CD4-positive, alpha-beta T cell treated with Interleukin-15 for 4 hours (primary cell): ENCODE results near the gene MYO3B.

ENCODE experiments used
- DNase-seq: peaks from one replicate; pipeline ENCODE4 v3.0.0-alpha.2; 2020; ENCODE audit warnings: low spot score

MYO3B gene

DNA sequence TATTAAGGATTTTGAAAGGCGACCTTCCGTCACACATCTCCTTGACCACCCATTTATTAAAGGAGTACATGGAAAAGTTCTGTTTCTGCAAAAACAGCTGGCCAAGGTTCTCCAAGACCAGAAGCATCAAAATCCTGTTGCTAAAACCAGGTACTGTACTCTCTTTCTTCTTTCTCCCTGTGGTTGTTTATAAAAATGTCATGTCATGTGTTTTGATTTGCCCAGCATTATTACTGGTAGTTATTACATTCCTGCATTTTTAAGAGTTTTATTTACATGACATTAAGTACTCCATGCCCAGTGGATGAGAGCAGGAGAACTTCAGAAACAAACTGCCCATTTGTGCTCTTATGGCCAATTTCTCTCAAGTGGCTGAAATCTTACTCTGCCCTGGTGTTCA, 191.3 kb downstream of the MYO3B start:
- no peak for DNase-seq

DNA sequence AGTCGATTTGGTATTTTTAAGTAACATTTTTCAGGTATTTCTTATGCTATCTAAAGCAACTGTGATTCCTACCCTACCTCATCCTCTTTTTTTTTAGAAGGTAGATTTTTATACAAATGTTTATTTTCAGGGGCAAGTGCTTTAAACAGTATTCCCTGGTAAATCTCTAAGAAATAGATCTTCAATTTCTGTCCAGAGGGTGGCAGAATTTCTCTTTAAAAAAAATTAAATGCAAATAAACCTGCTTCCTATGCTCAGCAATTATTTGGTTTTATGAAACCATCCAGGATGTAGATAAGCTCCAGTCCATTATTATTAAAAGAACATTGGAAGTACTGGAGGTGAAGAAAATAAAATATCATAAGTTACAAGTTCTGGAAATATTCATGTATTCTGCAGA, 191.9 kb downstream of the MYO3B start:
- no peak for DNase-seq

DNA sequence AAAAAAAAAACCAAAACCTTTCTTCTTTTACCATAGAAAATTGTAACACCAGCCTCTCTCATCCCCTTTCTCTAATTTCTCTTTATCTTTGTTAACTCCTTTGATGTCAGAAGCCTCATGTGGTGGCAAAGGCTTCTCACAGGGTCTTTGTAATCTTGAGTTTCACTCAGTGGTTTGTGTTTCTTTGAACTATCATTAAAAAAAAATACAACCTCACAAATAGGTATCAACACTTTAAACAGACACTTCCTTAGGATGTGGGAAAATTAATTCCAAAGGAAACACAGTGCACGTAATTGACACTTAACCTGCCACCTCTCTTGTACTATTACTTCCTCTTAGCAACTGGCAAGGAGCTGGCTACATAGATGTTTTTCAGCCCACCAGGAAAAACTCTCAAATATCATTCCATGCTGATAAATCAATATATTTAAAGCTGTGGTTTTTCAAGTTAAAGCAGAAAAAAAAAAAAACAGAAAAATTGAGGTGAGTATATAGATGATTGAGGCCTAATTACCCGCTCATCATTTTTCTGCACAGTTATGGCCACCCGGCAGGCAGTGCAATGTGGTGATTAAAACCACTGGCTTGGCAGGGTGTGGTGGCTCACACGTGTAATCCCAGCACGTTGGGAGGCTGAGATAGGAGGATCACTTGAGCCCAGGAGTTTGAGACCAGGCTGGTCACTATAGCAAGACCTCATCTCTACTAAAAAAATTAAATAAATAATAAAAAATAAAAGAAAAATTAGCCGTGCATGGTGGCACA, 193.5 kb downstream of the MYO3B start:
- DNase-seq = no peak

DNA sequence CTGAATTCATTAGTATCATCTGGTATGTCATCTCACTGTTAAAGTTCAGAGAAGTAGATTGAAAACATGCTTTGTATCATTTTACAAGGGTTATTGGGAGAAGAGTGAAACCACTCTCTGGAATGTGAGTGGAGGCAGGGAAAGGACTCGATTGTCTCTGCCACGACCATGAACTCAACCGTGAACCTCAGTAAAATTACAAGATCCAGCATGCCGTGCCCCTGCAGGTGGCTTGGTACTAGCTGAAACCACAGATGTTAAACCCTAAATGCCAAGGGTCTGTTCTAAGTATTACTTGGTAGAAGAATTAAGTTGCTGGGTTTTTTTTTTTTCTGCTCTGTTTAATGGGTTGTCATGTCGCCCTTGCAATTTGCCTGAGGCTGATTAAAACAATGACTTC, 197.2 kb downstream of the MYO3B start:
- DNase-seq = no peak

DNA sequence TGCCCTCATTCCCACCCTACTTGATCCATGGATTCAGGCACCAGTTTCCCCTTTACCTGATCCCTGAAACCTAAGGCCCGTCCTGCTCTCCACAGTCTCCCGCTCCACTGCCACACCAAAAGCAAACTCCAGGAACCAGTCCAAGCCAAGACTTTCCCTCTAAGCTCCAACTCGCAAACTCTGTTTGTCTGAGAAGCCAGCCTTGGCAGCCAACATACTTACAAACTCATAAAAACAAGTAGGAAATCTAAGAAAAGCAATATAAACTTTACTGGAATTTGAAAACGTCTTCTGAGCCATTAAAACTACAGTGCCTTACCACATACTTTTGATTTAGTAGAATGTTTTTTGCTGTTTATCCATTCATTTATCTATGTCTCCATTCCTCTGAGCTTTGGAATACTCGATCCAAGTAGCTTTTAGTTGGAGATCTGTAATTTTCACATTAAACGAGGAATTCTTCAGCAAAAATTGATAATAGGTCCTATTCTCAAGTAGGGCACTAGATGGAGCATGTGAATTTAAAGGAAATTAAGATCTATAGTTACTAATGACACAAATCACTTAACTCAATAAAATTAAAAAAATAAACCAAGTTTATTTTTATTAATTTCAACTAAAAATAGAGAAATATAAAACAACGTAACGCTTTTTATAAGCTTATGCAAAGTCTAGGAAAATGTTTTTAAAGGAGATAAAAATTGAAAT, 199.7 kb downstream of the MYO3B start:
- DNase-seq = no peak

DNA sequence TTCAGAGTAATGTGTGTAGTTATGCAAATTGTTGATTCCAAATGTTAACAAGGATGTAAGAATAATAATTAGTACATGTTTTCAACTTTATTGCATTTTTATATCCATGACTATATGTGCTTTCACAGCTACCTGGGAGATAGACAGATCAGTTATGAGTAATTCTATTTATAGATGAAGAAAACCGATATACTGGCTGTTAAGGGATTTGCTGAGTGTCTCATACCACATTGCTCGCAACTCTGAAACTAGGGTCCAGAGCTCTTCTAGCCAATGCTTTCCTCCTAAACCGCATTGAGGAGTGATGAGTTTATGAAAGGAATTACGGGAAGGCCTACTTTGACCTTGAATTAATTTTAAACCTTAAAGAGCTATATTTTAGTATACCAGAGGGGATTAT, 202.3 kb downstream of the MYO3B start:
- no peak for DNase-seq

DNA sequence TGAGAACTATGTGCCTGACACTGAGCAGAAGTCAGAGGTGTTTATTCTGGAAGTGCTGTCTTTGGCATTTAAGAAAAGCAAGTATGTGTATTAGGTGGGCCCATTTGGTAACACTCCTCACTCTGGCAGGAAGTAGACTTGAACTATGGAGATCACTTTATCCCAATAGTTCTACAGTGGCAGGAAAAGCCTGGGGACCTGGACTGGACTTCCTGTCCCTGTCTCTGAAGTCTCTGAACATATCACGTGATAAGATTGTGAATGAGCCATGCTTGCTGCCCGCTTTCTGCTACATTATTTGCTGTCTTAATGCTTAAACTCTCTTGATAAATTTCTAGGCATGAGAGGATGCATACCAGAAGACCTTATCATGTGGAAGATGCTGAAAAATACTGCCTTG, 203.7 kb downstream of the MYO3B start:
- DNase-seq = no peak

DNA sequence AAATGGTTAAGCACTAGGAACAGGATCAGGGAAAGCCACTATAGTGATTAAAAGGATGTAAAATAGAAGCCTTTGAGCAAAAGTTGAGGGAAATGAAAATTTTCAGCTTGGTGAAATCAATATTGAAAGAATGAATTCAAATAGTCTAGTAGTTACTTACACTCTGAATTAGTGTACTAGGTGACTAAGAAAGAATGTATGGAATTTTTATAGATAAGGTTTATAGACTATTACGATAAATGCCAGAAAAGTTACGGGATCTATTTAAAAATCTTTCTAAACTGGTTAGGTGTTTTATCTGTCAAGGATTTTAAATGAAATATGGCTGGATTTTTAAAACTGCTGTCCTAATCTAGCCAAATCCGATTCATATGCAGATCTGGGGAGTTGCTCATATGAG, 208.6 kb downstream of the MYO3B start:
- no peak for DNase-seq

DNA sequence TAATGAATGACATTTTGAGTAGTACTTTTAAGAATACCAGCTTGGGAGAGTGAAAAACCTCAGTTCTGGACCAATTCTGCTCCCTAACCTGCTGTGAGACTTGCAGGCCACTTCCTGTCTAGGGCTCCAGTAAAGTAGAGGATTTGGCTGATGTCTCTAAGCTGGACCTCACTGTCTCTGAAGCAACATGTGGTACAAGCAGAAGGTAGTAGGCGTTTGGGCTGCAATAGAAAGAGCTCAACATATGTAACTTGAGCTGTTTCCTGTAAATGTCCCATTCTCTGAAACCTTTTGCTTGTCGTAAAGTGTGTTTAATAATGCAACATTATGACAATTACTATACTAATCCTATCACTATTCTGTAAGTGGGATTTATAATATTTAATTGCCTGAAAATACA, 213.1 kb downstream of the MYO3B start:
- no peak for DNase-seq

DNA sequence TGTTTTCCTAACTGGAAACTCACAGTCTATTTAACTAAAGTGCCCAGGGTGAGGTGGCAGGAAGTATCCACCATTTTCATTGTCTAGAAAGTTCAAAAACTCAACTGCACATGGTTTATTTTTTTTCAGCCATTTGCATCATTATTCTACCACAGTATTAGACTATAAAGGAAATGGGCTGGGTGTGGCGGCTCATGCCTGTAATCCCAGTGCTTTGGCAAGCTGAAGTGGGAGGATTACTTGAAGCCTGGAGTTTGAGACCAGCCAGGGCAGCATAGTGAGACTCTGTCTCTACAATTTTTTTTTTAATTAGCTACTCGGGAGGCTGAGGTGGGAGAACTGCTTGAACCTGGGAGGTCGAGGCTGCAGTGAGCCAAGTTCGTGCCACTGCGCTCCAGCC, 213.8 kb downstream of the MYO3B start:
- no peak for DNase-seq

DNA sequence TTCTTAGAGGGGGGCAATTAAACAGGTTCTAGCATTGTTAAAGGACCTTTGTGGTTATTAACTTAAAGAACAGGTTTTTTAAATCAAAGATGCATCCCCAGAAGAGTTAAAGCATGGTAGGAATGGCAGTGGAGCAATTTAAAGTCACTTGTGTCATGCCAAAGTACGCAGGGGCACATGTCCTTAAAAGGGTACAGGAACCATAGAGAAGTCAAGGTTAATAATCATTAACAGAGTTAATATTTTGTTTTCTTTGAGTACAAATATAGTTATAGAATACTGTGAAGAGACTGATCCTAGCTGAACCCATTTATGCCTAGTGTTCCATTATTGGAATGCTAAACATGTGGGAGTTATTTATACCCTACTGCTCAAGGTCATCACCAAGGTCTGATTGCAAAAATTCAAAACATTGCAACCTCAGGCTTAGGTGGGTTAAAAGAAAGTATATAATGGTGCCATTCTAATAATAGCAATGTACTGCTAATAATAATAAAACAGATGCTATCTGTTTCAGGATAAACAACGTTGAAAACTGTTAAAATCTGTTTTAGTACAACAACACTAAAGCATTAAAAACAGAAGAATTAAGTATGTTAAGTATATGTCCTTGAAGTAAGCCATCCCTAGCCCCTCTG, 216.0 kb downstream of the MYO3B start:
- no peak for DNase-seq

DNA sequence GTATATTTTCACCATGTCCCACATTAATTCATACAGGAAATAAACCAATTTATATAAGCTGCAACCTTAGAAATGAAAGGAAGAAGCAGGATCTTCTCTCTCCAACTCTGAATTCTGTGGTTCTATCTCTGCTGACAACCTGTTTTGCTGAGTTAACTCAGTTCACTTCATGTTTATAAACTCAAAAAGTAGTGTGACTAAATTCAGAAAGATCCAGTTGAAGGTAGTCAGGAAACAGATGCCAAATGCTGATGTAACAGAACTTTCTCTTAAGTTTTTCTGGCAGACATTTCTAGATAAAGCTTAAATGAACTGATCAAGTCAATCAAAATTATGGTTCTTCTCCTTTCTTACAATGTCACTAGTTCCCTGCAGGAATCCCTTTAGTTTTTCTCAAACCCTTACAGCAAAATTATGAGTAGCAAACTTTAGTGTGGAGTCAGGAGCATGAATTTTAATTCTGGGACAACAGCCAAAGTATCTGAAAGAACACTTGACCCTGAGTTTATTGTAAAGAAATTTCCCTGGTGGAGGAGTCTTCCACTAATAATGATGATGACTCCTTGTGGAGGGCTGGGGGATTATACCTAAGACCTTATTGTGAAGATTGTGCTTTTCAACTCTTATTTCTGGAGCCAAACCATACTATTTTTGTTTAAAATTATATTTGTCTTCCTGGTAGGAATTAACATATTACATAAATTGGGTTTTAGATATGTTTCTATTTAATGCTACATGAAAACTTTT, 216.9 kb downstream of the MYO3B start:
- no peak for DNase-seq

DNA sequence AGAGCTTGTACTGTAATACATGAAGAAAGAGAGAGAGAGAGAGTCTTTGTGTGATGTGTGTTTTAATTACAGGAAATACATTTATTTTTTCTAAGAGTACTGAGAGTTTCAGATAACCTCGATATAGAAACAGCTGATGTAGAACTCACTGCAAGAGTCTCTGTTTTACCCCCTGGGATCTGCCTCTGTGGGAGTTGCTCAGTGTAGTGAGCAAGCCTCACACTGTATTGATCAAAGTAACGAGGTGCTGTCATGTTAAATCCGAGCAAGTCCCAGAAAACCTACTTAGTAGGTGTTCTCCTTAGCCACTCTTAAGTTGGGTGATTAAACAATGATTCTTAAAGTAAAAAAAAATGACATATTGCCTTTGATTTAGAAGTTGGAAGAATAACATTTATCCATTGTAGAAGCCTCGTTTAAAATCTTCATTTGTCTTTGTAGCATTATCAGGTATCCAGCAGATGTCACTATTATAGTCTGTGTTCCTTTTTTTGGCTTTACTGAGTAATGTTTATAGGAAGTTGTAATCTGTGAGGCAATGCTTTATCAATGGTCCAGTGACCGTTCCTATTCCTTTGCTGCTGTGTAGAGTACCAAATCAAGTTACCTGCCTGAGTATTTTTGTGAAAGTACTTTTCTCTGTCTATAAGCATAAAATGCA, 219.0 kb downstream of the MYO3B start:
- DNase-seq = no peak

DNA sequence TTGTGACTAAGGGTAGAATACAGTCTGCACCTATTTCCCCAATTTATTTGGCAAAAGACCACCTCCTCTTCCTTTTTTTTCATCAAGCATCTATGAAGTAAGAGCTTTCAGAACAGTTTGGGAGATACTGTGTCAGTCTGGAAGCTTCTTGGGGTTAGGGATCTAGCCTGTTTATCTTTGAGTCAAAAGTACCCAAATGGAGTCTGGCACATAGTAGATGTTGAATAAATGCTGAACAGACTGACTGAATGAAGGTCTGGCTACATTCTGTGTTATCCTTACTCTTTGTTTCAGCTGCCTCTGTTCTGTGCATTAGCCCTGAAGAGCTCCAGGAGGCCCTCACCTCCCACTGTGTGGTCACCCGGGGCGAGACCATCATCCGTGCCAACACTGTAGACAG, 223.2 kb downstream of the MYO3B start:
- no peak for DNase-seq

DNA sequence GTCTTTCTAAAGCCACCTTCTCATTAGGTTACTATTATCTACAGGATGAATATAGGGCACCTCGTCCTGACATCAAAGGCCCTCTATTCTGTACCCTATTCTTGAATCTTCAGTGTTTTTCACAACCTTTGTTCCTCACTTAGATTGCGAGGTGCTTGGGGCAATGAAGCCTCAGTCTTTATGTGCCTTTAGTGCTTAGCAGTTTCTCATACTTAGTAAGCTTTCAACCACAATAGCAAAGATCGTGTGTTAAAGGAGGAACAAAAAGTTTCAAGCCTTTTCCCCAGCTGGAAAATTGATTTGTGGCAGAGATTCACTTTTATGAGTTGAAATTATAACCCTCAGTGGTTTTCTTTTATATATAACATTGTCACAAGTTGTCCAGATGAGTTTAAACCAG, 226.9 kb downstream of the MYO3B start:
- no peak for DNase-seq

DNA sequence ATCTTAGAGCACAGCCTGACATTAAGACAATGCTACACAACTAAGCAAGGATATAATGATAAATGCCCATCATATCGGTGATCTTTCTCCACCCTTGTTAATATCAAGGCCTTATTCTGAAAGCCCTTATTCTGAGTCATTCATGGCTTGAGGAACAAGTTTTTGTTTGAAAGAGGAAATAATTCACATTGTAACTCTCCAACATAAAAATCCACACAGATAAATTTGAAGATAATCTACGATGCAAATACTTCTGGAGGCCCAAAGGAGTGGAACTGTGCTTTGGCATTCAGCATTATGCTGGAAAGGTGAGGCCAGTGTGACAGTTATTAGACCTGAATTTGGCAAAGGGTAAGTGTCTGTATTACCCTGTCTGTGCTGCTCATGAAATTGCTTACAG, 227.4 kb downstream of the MYO3B start:
- no peak for DNase-seq

DNA sequence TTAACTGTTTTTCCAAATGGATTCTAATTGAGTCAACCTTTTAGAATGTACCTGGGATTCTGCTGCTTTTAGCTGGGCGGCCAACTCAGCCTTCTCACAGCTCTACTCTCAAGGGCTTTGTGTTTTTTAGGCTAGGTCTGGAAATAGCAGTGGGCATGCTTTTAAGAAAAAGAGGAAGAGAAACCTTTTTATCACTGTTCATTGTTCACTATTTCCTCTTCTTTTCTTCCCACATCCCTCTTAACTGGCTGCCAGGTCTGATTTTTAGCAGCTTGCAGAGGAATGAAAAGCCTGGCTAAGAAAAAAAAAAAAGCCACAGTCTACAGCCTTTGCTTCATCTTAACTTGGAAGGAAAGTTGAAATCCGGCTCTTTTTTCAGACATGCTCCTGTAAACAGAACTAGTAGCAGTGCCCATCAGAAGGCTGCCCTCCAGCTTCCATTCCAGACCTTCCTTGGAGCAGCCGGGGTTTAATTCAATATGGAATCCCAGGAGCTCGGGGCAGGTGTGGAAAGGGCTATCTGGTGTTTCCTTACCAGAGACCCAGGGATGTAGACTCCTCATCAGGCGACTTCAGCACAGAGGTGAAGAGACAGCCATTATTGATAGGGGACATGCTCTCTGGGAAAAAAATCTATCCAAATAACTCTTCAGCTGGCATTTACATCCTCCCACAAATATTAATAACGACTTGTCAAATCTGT, 230.7 kb downstream of the MYO3B start:
- DNase-seq = no peak

DNA sequence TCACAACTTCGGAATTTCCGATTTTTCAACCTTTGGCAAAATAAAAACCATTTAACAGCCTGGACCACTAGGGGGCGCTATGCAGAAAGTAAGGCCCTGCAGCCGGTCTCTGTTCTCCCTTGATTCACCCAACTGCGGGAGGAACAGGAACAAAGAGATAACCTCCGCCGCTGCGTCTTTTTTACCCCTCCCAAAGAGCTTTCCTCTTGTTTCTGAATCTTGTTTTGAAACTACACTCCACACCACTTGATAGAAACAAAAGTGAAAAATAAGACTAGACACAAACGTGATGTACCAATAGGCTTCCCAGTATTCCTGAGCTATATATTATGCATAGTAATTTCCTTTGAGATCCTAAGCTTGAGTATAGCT, 231.2 kb downstream of the MYO3B start:
- peak; percentile 70 for DNase-seq

DNA sequence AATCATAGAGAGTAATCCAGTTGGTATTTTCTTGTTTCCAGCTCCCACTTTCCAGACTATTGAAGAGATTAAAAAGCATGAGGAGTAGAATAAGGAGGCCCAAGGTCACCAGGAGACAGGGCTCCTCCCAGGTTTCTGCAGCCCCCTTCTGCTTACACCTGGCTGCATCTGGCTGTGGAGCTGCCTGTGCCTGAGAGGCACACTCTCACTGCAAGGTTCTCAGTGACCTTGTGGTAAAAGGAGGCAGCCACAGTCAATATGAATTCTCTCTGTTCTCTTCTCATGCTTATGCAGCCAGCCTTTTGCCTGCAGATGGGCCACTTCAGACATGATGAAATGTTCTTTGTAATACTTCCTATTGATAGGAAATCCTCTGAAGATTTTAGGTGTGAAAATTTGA, 233.7 kb downstream of the MYO3B start:
- no peak for DNase-seq

DNA sequence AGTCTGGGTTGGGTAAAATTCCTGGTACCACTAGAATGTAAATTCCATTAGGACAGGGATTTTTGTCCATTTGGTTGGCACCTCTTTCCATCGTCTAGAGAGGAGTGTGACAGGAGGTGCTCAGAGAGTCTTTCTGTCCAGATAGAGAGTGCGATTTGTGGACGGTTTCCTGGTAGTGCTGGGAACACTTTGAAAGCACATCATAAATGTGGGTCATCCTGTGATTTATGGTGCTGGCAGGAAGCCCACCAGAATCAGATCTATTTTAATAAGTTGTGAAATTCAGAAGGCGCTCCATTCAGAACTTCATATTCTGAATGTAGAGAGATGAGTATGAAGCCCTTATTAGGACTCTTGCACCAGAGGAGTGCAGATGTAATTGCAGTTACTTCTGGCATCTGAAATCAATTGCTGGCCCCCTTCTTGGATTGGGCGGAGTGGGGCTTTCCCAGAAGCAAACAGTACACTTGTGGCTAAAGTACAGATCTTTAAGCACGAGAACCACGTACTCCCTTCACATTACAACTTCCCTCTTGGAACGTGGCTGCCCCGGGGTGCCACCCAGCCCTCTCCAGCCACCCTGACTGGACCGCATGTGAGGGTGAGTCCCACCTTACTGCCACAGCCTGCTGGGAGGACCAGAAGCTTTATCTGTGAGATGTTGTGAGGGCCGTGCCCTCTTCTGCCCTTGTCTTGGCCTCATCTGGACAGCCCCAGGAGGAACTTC, 243.2 kb downstream of the MYO3B start:
- DNase-seq = no peak

DNA sequence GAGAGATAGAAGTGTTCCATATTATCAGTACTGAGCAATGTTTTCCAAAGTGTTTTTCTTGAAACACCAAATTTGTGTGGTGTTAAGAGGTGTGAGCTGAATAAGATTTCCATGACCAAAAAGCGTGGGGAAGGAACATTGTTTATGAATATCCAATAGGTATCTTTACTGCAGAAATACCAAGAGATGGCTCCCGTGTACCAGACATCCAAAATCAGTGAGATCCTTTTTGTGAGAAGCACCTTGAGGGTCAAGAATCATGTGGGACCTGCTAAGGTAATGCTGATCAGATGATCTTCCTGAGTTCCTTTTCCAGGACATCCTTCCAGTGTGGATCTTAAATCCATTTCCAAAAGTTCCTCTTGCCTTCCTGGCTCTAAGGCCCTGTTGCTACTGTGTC, 246.0 kb downstream of the MYO3B start:
- no peak for DNase-seq
